Prostate gland (tissue), 2 donors: ENCODE data around the gene ITGAL. TPM values are rescaled to one million over a fixed set of nuclear protein-coding genes. Genes with fewer than 3 reads are reported as not detected.
"Not testable (repeated sequence)": the region's sequence is repeated elsewhere in the genome, so short reads cannot be mapped to it uniquely, and the experiment has no call there.

Experiments
- DNase-seq: peaks from one replicate; pipeline ENCODE4 v3.0.0-alpha.2; 2019; ENCODE audit warnings: low spot score
- H3K27ac ChIP-seq, 2 donors: fragments of 200-600 bp; sonication (generic); 2 replicates each; pipeline ENCODE4 v1.5.1; 2017 to 2019
- H3K27me3 ChIP-seq: fragments of 200-600 bp; sonication (generic); replicated peaks from 2 replicates; pipeline ENCODE4 v1.5.1; 2019; ENCODE audit not compliant: insufficient read depth
- H3K36me3 ChIP-seq, 2 donors: fragments of 200-600 bp; sonication (generic); 1 replicate in 1 of 2; 2 replicates in 1 of 2; pipeline versions ENCODE4 v1.5.1 to v1.8.1; 2017 to 2019
- H3K4me1 ChIP-seq: fragments of 200-600 bp; sonication (generic); replicated peaks from 2 replicates; pipeline ENCODE4 v1.5.1; 2019
- H3K4me3 ChIP-seq, 2 donors: fragments of 200-600 bp; sonication (generic); 2 replicates each; pipeline ENCODE4 v1.5.1; 2017 to 2019
- H3K9me3 ChIP-seq: fragments of 200-600 bp; sonication (generic); 2 replicates; pipeline ENCODE4 v1.5.1; 2017
- POLR2A ChIP-seq: fragments of 450-650 bp; IDR thresholded peaks from one replicate; pipeline ENCODE4 v1.6.1; 2016; ENCODE audit warnings: antibody characterized with exemption, mild to moderate bottlenecking
- POLR2AphosphoS5 ChIP-seq: sonication (generic); formaldehyde crosslinking; IDR thresholded peaks from one replicate; pipeline ENCODE4 v1.6.1; 2017; ENCODE audit warnings: antibody characterized with exemption
- WGBS: methylation state at CpG from one replicate; pipeline ENCODE4 v1.1.5; 2018; 5-methylcytosine and 5-hydroxymethylcytosine counted together
- intact Hi-C: fragments of 100-400 bp; cut with DNase I; formaldehyde crosslinking; loops from one replicate; pipeline ENCODE4 v1.14.2; 2022
- total RNA-seq, 2 donors: library from RNA; depleted of rRNA; stranded (reverse); fragments of >200 nt; gene quantifications; one replicate each; pipeline ENCODE4 v1.1.0, GENCODE V29; 2016
- TF ChIP-seq, protein P1 (sequence below), 4 experiments: fragments of 200-600 bp in 2 of 4; fragments of 450-650 bp in 2 of 4; sonication (generic) in 2 of 4; IDR thresholded peaks; 1 replicate in 3 of 4; 2 replicates in 1 of 4; pipeline ENCODE4 v1.5.1; 2016 to 2019; ENCODE audit warnings: antibody characterized with exemption in 4 of 4, mild to moderate bottlenecking in 2 of 4, moderate library complexity in 2 of 4

ITGAL gene
- total RNA-seq, 2 donors from 2014 or later, result 2.5 to 12.7 TPM

DNA sequence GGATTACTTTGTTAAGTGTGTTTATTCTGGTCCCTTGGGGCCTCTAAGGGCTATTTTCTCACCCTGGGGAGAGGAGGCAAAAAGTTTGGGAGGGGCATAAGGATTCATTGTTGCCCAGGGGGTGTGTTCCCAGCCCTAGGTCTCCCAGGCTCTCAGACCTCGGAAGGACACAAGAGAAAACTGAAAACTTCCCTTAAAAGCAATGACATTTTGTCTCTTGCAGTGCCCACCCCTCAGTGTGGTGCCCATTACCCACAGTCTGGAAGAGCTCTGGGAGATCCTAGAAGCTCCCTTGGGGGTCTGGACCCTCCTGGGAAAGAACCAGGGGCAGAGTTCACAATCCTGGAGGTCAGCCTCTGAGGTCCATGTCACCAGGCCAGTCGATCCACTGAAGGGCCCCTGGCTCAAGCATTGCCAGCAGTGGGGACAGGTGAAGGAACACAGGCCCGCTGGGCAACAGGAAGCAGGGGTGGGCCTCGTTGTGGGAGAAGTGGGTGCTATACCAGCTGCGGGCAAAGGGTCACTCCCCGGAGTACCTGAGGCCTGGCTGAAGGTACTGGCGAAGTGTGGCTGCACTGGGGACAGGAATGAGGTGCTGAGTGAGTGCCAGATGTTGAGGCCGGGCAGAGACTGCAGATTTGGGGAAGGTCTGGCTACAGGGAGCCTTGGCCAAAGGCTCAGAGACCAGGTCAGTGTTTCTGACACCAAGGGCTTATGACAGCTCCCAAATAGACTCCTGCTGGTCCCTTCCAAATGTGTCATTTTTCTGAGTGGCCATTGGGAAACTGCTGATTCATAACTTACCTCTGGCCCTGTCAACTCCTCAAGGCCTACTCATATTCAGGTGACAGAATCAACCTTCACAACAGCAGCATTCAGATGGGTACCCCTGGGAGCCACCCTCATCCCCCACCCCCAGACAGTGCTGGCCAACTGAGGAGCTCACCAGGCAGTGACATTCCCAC, 66.7 kb downstream of the ITGAL start:
- H3K4me1 ChIP-seq, result peaks cover 4% of the 10 kb centered on the region
- TF ChIP-seq POLR2A, result no peak
- no peaks in the 10 kb centered on the region for H3K9me3 ChIP-seq
- H3K36me3 ChIP-seq, result no peaks in the 10 kb centered on the region
- 91% methylated on average over 8 of the region's 8 CpGs for WGBS
- DNase-seq, result no peak
- H3K27me3 ChIP-seq, result no peaks in the 10 kb centered on the region
- H3K4me3 ChIP-seq, result no peak overlapping the region
- no peak overlapping the region for H3K27ac ChIP-seq
- intact Hi-C loops, result no loop called here

DNA sequence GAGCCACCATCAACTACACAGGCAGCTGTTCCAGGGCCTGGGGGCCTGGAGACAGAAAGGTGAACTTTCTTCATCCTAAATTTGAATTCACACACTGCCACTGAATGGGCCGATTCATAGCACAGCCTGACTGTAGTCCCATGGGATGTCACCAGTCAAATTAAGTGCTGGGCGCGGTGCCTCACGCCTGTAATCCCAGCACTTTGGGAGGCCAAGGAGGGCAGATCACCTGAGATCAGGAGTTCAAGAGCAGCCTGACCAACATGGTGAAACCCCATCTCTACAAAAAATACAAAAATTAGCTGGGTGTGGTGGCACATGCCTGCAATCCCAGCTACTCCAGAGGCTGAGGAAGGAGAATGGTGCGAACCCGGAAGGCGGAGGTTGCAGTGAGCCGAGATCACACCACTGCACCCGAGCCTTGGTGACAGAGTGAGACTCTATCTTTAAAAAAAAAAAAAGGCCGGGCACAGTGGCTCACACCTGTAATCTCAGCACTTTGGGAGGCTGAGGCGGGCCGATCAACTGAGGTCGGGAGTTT, 67.5 kb downstream of the ITGAL start:
- not testable (repeated sequence) for H3K36me3 ChIP-seq

DNA sequence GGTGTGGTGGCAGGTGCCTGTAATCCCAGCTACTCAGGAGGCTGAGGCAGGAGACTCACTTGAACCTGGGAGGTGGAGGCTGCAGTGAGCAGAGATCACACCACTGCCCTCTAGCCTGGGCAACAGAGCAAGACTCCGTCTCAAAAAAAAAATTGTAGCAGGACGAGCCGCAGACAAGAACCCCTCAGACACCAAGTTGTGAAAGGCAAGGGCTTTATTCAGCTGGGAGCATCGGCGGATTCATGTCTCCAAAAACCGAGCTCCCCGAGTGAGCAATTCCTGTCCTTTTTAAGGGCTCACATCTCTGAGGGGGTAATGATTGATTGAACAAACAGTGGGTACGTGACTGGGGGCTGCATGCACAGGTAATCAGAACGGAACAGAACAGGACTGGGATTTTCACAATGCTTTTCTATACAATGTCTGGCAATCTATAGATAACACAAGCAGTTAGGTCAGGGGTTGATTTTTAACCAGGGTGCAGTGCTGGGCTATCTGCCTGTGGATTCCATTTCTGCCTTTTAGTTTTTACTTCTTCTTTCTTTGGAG, 68.4 kb downstream of the ITGAL start:
- H3K27ac ChIP-seq, H3K36me3 ChIP-seq, H3K27me3 ChIP-seq, DNase-seq, H3K4me3 ChIP-seq, H3K9me3 ChIP-seq, H3K4me1 ChIP-seq, intact Hi-C loops: not testable (repeated sequence)
- 75% methylated on average over 9 of the region's 9 CpGs for WGBS

More for the DNA sequence above, 67.5 kb downstream of the ITGAL start:
- 91% methylated on average over 13 of the region's 13 CpGs for WGBS
- intact Hi-C loops, H3K9me3 ChIP-seq, DNase-seq, H3K4me1 ChIP-seq, H3K4me3 ChIP-seq, H3K27me3 ChIP-seq, H3K27ac ChIP-seq: not testable (repeated sequence)

DNA sequence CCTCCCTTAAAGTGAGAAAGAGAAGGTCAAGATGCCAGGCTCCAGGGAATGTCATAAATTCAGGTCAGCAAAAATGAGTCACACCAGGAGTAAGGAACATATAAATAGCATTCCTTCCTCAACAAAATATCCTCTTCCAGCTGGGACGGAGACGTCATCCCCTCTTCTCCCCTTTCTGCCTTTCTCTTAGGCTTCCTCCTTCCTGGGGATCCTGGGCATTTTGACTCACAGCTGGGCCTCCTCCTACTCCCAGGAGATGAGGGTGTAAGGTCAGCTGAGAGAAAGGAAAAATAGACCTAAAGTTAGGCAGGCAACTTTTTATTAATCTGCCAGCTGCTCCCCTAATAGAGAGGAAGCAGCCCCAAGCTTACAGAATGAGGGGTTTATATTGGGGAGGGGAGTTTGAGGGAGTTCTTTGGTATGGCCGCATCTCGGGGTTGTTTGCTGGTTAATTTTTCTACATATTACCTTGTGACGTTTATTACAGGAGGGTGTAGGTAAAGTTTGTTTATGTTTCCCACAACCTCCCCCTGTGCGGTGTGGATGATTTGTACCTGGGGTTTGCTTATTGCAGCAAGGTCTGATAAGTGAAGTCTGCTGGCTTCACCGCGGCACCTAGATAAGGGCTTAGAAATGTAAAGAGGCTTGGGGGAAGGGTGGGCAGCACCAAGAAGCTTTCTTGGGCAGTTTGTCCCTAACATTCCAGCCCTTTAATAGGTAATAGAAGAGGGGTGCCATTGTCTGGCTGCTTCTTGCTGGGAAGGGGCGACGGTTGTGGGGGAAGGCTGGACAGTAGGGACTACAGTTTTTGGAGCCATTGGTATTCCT, 69.2 kb downstream of the ITGAL start:
- 69% methylated on average over 10 of the region's 10 CpGs for WGBS

DNA sequence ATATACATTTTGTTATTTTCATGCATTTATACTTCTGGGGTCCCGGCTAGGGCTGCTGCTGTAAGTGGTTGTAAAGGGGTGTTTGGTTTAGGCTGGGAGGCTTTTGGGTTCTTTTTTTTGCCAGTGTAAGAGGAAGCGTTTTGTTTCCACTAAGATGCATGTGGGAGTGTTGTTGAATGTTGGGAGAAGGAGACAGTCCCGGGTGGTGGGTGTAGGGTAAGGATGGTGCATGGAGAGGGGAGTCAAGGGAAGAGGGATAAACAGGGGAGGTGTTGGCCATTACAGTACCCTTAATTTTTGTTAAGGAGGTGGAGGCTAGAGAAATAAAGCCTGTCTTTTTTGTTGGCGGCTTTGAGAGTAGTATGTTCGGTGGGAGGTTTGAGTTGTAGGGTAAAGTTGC, 70.5 kb downstream of the ITGAL start:
- Histone ChIP-seq H3K27me3 (no peaks in the 10 kb centered on the region), H3K4me1 (no peaks in the 10 kb centered on the region), H3K36me3 (no peaks in the 10 kb centered on the region), H3K4me3 (no peak overlapping the region), H3K27ac (no peak overlapping the region), H3K9me3 (no peaks in the 10 kb centered on the region)
- no peak for DNase-seq
- intact Hi-C loops, result no loop called here
- TF ChIP-seq, protein P1, sequence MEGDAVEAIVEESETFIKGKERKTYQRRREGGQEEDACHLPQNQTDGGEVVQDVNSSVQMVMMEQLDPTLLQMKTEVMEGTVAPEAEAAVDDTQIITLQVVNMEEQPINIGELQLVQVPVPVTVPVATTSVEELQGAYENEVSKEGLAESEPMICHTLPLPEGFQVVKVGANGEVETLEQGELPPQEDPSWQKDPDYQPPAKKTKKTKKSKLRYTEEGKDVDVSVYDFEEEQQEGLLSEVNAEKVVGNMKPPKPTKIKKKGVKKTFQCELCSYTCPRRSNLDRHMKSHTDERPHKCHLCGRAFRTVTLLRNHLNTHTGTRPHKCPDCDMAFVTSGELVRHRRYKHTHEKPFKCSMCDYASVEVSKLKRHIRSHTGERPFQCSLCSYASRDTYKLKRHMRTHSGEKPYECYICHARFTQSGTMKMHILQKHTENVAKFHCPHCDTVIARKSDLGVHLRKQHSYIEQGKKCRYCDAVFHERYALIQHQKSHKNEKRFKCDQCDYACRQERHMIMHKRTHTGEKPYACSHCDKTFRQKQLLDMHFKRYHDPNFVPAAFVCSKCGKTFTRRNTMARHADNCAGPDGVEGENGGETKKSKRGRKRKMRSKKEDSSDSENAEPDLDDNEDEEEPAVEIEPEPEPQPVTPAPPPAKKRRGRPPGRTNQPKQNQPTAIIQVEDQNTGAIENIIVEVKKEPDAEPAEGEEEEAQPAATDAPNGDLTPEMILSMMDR (IDR thresholded peaks at IDR 0.05), result no peak
- TF ChIP-seq POLR2AphosphoS5, result no peak
- no peak for TF ChIP-seq POLR2A
- 80% methylated on average over 5 of the region's 5 CpGs for WGBS

More for the DNA sequence above, 69.2 kb downstream of the ITGAL start:
- Histone ChIP-seq H3K4me1 (no peaks in the 10 kb centered on the region), H3K27ac (no peak overlapping the region), H3K9me3 (no peaks in the 10 kb centered on the region), H3K36me3 (no peaks in the 10 kb centered on the region), H3K27me3 (no peaks in the 10 kb centered on the region), H3K4me3 (no peak overlapping the region)
- no peak for TF ChIP-seq POLR2AphosphoS5
- TF ChIP-seq, protein P1 (IDR thresholded peaks at IDR 0.05), result no peak
- no peak for TF ChIP-seq POLR2A
- intact Hi-C loops, result no loop called here
- DNase-seq, result no peak

DNA sequence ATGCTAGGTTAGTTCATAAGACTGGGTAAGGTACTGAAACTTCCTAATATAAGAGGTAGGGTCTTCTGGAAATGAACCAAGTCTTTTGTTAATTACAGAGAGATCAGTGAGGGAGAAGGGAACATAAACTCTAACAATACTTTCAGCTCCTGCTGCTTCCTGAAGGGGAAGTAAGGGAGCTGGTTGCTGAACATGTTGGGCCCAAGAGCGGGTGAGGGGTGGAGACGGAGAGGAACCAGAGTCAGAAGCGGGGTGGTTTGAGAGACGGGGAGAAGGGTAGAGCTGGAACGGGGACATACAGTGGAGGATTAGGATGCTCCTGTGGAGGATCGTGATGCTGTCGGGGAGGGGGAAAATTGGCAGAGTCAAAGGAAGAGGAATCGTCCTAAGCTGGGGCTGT, 73.6 kb downstream of the ITGAL start:
- H3K4me1 ChIP-seq, result no peaks in the 10 kb centered on the region
- intact Hi-C loops, result no loop called here
- no peak for DNase-seq
- H3K27me3 ChIP-seq, result no peaks in the 10 kb centered on the region
- H3K27ac ChIP-seq, result no peak overlapping the region
- no peaks in the 10 kb centered on the region for H3K36me3 ChIP-seq
- TF ChIP-seq POLR2AphosphoS5 (no peak), POLR2A (no peak)
- TF ChIP-seq, protein P1 (IDR thresholded peaks at IDR 0.05), result no peak
- H3K9me3 ChIP-seq, result no peaks in the 10 kb centered on the region
- H3K4me3 ChIP-seq, result no peak overlapping the region
- 81% methylated on average over 8 of the region's 8 CpGs for WGBS
